GM23338 (cell line): ENCODE data around the gene GIMAP2. TPM values are rescaled to one million over a fixed set of nuclear protein-coding genes. Genes with fewer than 3 reads are reported as not detected.

Source experiments
- ATAC-seq: fragments of 200-7000 bp; cut with Tn5 transposase; 3 replicates; pipeline ENCODE4 v1.9.1; 2020
- DNase-seq: peaks from one replicate; pipeline ENCODE4 v3.0.0-alpha.2; 2015; ENCODE audit warnings: low spot score
- H2AFZ ChIP-seq: fragments of 200-600 bp; sonication (generic); 2 replicates; pipeline ENCODE4 v1.8.0; 2016; ENCODE audit warnings: antibody characterized with exemption, mild to moderate bottlenecking, moderate library complexity
- H3F3A ChIP-seq: fragments of 200-600 bp; sonication (generic); replicated peaks from 2 replicates; pipeline ENCODE4 v1.8.0; 2017; ENCODE audit warnings: antibody characterized with exemption, mixed run types, low read depth
- H3K27ac ChIP-seq: fragments of 200-600 bp; sonication (generic); 2 replicates; pipeline ENCODE4 v1.6.1; 2016; ENCODE audit warnings: low read depth
- H3K27me3 ChIP-seq: fragments of 200-600 bp; sonication (generic); 2 replicates; pipeline ENCODE4 v1.8.0; 2016; ENCODE audit warnings: mild to moderate bottlenecking, mixed run types, moderate library complexity; ENCODE audit not compliant: insufficient read depth
- H3K36me3 ChIP-seq: fragments of 200-600 bp; sonication (generic); 2 replicates; pipeline ENCODE4 v1.8.0; 2016; ENCODE audit warnings: mild to moderate bottlenecking; ENCODE audit not compliant: insufficient read depth
- H3K4me1 ChIP-seq: fragments of 200-600 bp; sonication (generic); 2 replicates; pipeline ENCODE4 v1.8.0; 2016; ENCODE audit warnings: mild to moderate bottlenecking, moderate library complexity; ENCODE audit not compliant: insufficient read depth
- H3K4me2 ChIP-seq: fragments of 200-600 bp; sonication (generic); 2 replicates; pipeline ENCODE4 v1.7.1; 2017; ENCODE audit warnings: mixed run types
- H3K4me3 ChIP-seq: fragments of 200-600 bp; sonication (generic); 2 replicates; pipeline ENCODE4 v1.6.1; 2016; ENCODE audit warnings: mixed run types
- H3K79me2 ChIP-seq: fragments of 200-600 bp; sonication (generic); replicated peaks from 2 replicates; pipeline ENCODE4 v1.8.0; 2017; ENCODE audit warnings: mild to moderate bottlenecking; ENCODE audit not compliant: insufficient read depth
- H3K9me2 ChIP-seq: fragments of 200-600 bp; sonication (generic); 2 replicates; pipeline ENCODE4 v1.8.0; 2017; ENCODE audit not compliant: insufficient read depth
- H4K20me1 ChIP-seq: fragments of 200-600 bp; sonication (generic); replicated peaks from 2 replicates; pipeline ENCODE4 v1.8.0; 2017; ENCODE audit warnings: mild to moderate bottlenecking; ENCODE audit not compliant: insufficient read depth
- H3K27ac Mint-ChIP-seq: 2 replicates; pipeline ENCODE4 v1.8.0; 2020; ENCODE audit warnings: inconsistent platforms, mild to moderate bottlenecking, moderate library complexity, mixed read lengths
- H3K27me3 Mint-ChIP-seq: 3 replicates; pipeline ENCODE4 v1.8.0; 2022; ENCODE audit warnings: low read depth, mild to moderate bottlenecking, moderate library complexity, mixed read lengths, inconsistent platforms; ENCODE audit not compliant: insufficient read depth, poor library complexity
- H3K36me3 Mint-ChIP-seq: 3 replicates; pipeline ENCODE4 v1.8.0; 2021; ENCODE audit warnings: low read depth, mild to moderate bottlenecking, inconsistent platforms, moderate library complexity, mixed read lengths
- H3K4me1 Mint-ChIP-seq: 3 replicates; pipeline ENCODE4 v1.8.0; 2020; ENCODE audit warnings: mild to moderate bottlenecking, inconsistent platforms, mixed read lengths
- H3K4me3 Mint-ChIP-seq: 3 replicates; pipeline ENCODE4 v1.8.0; 2021; ENCODE audit warnings: moderate library complexity, mild to moderate bottlenecking, inconsistent platforms, mixed read lengths
- H3K9me3 Mint-ChIP-seq: 3 replicates; pipeline ENCODE4 v1.8.0; 2020; ENCODE audit warnings: moderate library complexity, mild to moderate bottlenecking, inconsistent platforms, mixed read lengths
- CREB1 ChIP-seq: fragments of 250-450 bp; sonication (Bioruptor Pico); IDR thresholded peaks from 2 replicates; pipeline ENCODE4 v1.5.0; 2020; ENCODE audit warnings: low read depth, mild to moderate bottlenecking, moderate library complexity
- ETS1 ChIP-seq: IDR thresholded peaks from 2 replicates; pipeline ENCODE4 v1.6.1; 2016; ENCODE audit warnings: antibody characterized with exemption
- EZH2 ChIP-seq: fragments of 200-600 bp; sonication (generic); IDR thresholded peaks from one replicate; pipeline ENCODE4 v1.8.0; 2017; ENCODE audit warnings: antibody characterized with exemption, mild to moderate bottlenecking, low read depth; ENCODE audit not compliant: unreplicated experiment
- EZH2phosphoT487 ChIP-seq: fragments of 200-600 bp; sonication (generic); IDR thresholded peaks from one replicate; pipeline ENCODE4 v1.8.1; 2018; ENCODE audit warnings: antibody characterized with exemption; ENCODE audit not compliant: unreplicated experiment
- JUNB ChIP-seq: IDR thresholded peaks from one replicate; pipeline ENCODE4 v1.6.1; 2016; ENCODE audit warnings: antibody characterized with exemption; ENCODE audit not compliant: unreplicated experiment
- NANOG ChIP-seq: IDR thresholded peaks from 2 replicates; pipeline ENCODE4 v1.6.1; 2016; ENCODE audit warnings: antibody characterized with exemption, borderline replicate concordance
- POLR2AphosphoS5 ChIP-seq: IDR thresholded peaks from 2 replicates; pipeline ENCODE4 v1.6.1; 2016; ENCODE audit warnings: antibody characterized with exemption, low read depth
- REST ChIP-seq: IDR thresholded peaks from one replicate; pipeline ENCODE4 v1.6.1; 2018; ENCODE audit warnings: antibody characterized with exemption; ENCODE audit not compliant: unreplicated experiment
- STAT1 ChIP-seq: IDR thresholded peaks from one replicate; pipeline ENCODE4 v1.6.1; 2016; ENCODE audit warnings: antibody characterized with exemption; ENCODE audit not compliant: unreplicated experiment
- ZNF114 ChIP-seq: fragments of 250-450 bp; sonication (Bioruptor Pico); IDR thresholded peaks from 2 replicates; pipeline ENCODE4 v1.5.0; 2020; ENCODE audit warnings: mild to moderate bottlenecking, moderate library complexity
- ZNF331 ChIP-seq: fragments of 250-450 bp; sonication (Bioruptor Pico); IDR thresholded peaks from 2 replicates; pipeline ENCODE4 v1.5.0; 2020; ENCODE audit warnings: low read depth, mild to moderate bottlenecking, moderate library complexity
- polyA plus RNA-seq: library from polyadenylated mRNA; unstranded; fragments of >200 nt; fragmentation: Nextera tagmentation; extraction: Ambion mirVana; gene quantifications from 2 replicates; pipeline ENCODE4 v1.2.1, GENCODE V29; 2016
- total RNA-seq: library from RNA; depleted of rRNA; stranded (reverse); fragments of >200 nt; shearing (Covaris generic); gene quantifications from 2 replicates; pipeline ENCODE4 v1.2.3, GENCODE V29; 2014
- TF ChIP-seq, protein P1 (sequence below), 2 experiments: fragments of 200-600 bp in 1 of 2; sonication (generic) in 1 of 2; conservative IDR thresholded peaks; 2 replicates each; pipeline versions ENCODE4 v1.5.1 to v1.6.1; 2016 to 2017; ENCODE audit warnings: antibody characterized with exemption in 2 of 2, low read depth in 2 of 2, mild to moderate bottlenecking in 2 of 2, moderate library complexity in 1 of 2
- TF ChIP-seq, protein P2 (sequence below): fragments of 250-450 bp; sonication (Bioruptor Pico); IDR thresholded peaks from 2 replicates; pipeline ENCODE4 v1.5.0; 2020; ENCODE audit warnings: mild to moderate bottlenecking, moderate library complexity

The GIMAP2 gene
- total and polyA plus RNA-seq, 2 experiments from 2014 or later, result not detected

GRCh38 chr7:150739033-150739432, 53.5 kb downstream of the GIMAP2 start:
- no peak overlapping the region for H3K4me3 Mint-ChIP-seq
- Histone ChIP-seq H3K4me1 (no peaks in the 10 kb centered on the region), H3K4me3 (no peak overlapping the region), H3K9me2 (no peaks in the 10 kb centered on the region), H2AFZ (no peak overlapping the region), H3K4me2 (no peak overlapping the region), H3K79me2 (no peaks in the 10 kb centered on the region), H3F3A (no peaks in the 10 kb centered on the region), H3K27ac (no peak overlapping the region), H3K27me3 (peaks cover 99% of the 10 kb centered on the region), H4K20me1 (peaks cover 29% of the 10 kb centered on the region), H3K36me3 (no peaks in the 10 kb centered on the region)
- DNase-seq, result no peak
- peaks cover 100% of the 10 kb centered on the region for H3K27me3 Mint-ChIP-seq
- peaks cover 8% of the 10 kb centered on the region; the same call in 1 of the 3 replicates for H3K4me1 Mint-ChIP-seq
- peaks cover 12% of the 10 kb centered on the region for H3K9me3 Mint-ChIP-seq
- TF ChIP-seq STAT1 (no peak), ZNF331 (CRISPR knock-in tag) (no peak), EZH2phosphoT487 (no peak), CREB1 (CRISPR knock-in tag) (no peak), EZH2 (no peak), JUNB (no peak), POLR2AphosphoS5 (no peak), REST (no peak), ETS1 (no peak), ZNF114 (CRISPR knock-in tag) (no peak), NANOG (no peak)
- TF ChIP-seq, protein P1, sequence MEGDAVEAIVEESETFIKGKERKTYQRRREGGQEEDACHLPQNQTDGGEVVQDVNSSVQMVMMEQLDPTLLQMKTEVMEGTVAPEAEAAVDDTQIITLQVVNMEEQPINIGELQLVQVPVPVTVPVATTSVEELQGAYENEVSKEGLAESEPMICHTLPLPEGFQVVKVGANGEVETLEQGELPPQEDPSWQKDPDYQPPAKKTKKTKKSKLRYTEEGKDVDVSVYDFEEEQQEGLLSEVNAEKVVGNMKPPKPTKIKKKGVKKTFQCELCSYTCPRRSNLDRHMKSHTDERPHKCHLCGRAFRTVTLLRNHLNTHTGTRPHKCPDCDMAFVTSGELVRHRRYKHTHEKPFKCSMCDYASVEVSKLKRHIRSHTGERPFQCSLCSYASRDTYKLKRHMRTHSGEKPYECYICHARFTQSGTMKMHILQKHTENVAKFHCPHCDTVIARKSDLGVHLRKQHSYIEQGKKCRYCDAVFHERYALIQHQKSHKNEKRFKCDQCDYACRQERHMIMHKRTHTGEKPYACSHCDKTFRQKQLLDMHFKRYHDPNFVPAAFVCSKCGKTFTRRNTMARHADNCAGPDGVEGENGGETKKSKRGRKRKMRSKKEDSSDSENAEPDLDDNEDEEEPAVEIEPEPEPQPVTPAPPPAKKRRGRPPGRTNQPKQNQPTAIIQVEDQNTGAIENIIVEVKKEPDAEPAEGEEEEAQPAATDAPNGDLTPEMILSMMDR (conservative IDR thresholded peaks at IDR 0.05; ENCODE audit: low read depth in 2 of 2), result no peak; a peak in 1 of 4 replicates
- TF ChIP-seq, protein P2, sequence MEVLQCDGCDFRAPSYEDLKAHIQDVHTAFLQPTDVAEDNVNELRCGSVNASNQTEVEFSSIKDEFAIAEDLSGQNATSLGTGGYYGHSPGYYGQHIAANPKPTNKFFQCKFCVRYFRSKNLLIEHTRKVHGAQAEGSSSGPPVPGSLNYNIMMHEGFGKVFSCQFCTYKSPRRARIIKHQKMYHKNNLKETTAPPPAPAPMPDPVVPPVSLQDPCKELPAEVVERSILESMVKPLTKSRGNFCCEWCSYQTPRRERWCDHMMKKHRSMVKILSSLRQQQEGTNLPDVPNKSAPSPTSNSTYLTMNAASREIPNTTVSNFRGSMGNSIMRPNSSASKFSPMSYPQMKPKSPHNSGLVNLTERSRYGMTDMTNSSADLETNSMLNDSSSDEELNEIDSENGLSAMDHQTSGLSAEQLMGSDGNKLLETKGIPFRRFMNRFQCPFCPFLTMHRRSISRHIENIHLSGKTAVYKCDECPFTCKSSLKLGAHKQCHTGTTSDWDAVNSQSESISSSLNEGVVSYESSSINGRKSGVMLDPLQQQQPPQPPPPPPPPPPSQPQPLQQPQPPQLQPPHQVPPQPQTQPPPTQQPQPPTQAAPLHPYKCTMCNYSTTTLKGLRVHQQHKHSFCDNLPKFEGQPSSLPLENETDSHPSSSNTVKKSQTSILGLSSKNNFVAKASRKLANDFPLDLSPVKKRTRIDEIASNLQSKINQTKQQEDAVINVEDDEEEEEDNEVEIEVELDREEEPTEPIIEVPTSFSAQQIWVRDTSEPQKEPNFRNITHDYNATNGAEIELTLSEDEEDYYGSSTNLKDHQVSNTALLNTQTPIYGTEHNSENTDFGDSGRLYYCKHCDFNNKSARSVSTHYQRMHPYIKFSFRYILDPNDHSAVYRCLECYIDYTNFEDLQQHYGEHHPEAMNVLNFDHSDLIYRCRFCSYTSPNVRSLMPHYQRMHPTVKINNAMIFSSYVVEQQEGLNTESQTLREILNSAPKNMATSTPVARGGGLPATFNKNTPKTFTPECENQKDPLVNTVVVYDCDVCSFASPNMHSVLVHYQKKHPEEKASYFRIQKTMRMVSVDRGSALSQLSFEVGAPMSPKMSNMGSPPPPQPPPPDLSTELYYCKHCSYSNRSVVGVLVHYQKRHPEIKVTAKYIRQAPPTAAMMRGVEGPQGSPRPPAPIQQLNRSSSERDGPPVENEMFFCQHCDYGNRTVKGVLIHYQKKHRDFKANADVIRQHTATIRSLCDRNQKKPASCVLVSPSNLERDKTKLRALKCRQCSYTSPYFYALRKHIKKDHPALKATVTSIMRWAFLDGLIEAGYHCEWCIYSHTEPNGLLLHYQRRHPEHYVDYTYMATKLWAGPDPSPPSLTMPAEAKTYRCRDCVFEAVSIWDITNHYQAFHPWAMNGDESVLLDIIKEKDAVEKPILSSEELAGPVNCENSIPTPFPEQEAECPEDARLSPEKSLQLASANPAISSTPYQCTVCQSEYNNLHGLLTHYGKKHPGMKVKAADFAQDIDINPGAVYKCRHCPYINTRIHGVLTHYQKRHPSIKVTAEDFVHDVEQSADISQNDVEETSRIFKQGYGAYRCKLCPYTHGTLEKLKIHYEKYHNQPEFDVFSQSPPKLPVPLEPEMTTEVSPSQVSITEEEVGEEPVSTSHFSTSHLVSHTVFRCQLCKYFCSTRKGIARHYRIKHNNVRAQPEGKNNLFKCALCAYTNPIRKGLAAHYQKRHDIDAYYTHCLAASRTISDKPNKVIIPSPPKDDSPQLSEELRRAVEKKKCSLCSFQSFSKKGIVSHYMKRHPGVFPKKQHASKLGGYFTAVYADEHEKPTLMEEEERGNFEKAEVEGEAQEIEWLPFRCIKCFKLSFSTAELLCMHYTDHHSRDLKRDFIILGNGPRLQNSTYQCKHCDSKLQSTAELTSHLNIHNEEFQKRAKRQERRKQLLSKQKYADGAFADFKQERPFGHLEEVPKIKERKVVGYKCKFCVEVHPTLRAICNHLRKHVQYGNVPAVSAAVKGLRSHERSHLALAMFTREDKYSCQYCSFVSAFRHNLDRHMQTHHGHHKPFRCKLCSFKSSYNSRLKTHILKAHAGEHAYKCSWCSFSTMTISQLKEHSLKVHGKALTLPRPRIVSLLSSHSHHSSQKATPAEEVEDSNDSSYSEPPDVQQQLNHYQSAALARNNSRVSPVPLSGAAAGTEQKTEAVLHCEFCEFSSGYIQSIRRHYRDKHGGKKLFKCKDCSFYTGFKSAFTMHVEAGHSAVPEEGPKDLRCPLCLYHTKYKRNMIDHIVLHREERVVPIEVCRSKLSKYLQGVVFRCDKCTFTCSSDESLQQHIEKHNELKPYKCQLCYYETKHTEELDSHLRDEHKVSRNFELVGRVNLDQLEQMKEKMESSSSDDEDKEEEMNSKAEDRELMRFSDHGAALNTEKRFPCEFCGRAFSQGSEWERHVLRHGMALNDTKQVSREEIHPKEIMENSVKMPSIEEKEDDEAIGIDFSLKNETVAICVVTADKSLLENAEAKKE (CRISPR knock-in tag), result no peak
- H3K27ac Mint-ChIP-seq, result no peak overlapping the region
- ATAC-seq, result no peak
- no peaks in the 10 kb centered on the region for H3K36me3 Mint-ChIP-seq
